Neuronal stem cell (in vitro differentiated cells): ENCODE data around the gene TMEM222.

Source experiments
- DNase-seq: peaks from one replicate; pipeline ENCODE4 v3.0.0-alpha.2; 2013; ENCODE audit warnings: low spot score
- H2AFZ ChIP-seq: one replicate; pipeline ENCODE4 v1.6.1; 2013; ENCODE audit warnings: mild to moderate bottlenecking, low read length, inconsistent platforms
- H2AK5ac ChIP-seq: 2 replicates; pipeline ENCODE4 v1.6.1; 2013; ENCODE audit warnings: low read depth, mild to moderate bottlenecking, inconsistent platforms, low read length, moderate library complexity, mixed read lengths
- H2BK120ac ChIP-seq: 2 replicates; pipeline ENCODE4 v1.6.1; 2013; ENCODE audit warnings: low read depth, mild to moderate bottlenecking, inconsistent platforms, low read length, moderate library complexity, mixed read lengths
- H2BK12ac ChIP-seq: one replicate; pipeline ENCODE4 v1.6.1; 2013; ENCODE audit warnings: low read length, inconsistent platforms
- H2BK15ac ChIP-seq: 2 replicates; pipeline ENCODE4 v1.6.1; 2013; ENCODE audit warnings: mild to moderate bottlenecking, low read length, inconsistent platforms, mixed read lengths
- H2BK5ac ChIP-seq: one replicate; pipeline ENCODE4 v1.6.1; 2013; ENCODE audit warnings: inconsistent platforms, mild to moderate bottlenecking, low read length, moderate library complexity
- H3K14ac ChIP-seq: one replicate; pipeline ENCODE4 v1.6.1; 2013; ENCODE audit warnings: low read length, inconsistent platforms
- H3K18ac ChIP-seq: 2 replicates; pipeline ENCODE4 v1.6.1; 2013; ENCODE audit warnings: low read length, inconsistent platforms
- H3K23ac ChIP-seq: 2 replicates; pipeline ENCODE4 v1.6.1; 2013; ENCODE audit warnings: low read depth, mild to moderate bottlenecking, mixed read lengths, low read length, inconsistent platforms; ENCODE audit not compliant: poor library complexity
- H3K27ac ChIP-seq: replicated peaks from 3 replicates; pipeline ENCODE4 v1.5.1; 2013; ENCODE audit warnings: low read length, inconsistent platforms
- H3K27me3 ChIP-seq, 3 experiments: 2 replicates each; pipeline ENCODE4 v1.6.1; 2013; ENCODE audit warnings: low read length in 3 of 3, mild to moderate bottlenecking in 2 of 3, inconsistent platforms in 1 of 3, low read depth in 1 of 3, mixed read lengths in 1 of 3, moderate library complexity in 1 of 3; ENCODE audit not compliant: control insufficient read depth in 3 of 3, insufficient read depth in 3 of 3
- H3K36me3 ChIP-seq, 2 donors: replicated peaks in 1 of 2; 2 replicates each; pipeline ENCODE4 v1.6.1; 2013; ENCODE audit warnings: low read length in 2 of 2; ENCODE audit not compliant: control insufficient read depth in 2 of 2, insufficient read depth in 2 of 2
- H3K4ac ChIP-seq: 2 replicates; pipeline ENCODE4 v1.6.1; 2013; ENCODE audit warnings: inconsistent platforms, mild to moderate bottlenecking, low read length, moderate library complexity
- H3K4me1 ChIP-seq, 2 donors: 1 replicate in 1 of 2; 2 replicates in 1 of 2; pipeline ENCODE4 v1.6.1; 2013; ENCODE audit warnings: low read length in 2 of 2, low read depth in 1 of 2; ENCODE audit not compliant: control insufficient read depth in 2 of 2, insufficient read depth in 1 of 2
- H3K4me2 ChIP-seq: one replicate; pipeline ENCODE4 v1.6.1; 2013; ENCODE audit warnings: mild to moderate bottlenecking, low read length, inconsistent platforms; ENCODE audit not compliant: insufficient read depth, poor library complexity, severe bottlenecking
- H3K4me3 ChIP-seq, 2 donors: 2 replicates each; pipeline ENCODE4 v1.5.1; 2013; ENCODE audit warnings: low read length in 2 of 2, mild to moderate bottlenecking in 2 of 2, inconsistent platforms in 1 of 2, moderate library complexity in 1 of 2
- H3K79me1 ChIP-seq: one replicate; pipeline ENCODE4 v1.6.1; 2013; ENCODE audit warnings: low read depth, mild to moderate bottlenecking, inconsistent platforms, low read length, moderate library complexity
- H3K9ac ChIP-seq: one replicate; pipeline ENCODE4 v1.6.1; 2013; ENCODE audit warnings: mild to moderate bottlenecking, low read depth, low read length, inconsistent platforms; ENCODE audit not compliant: poor library complexity
- H3K9me3 ChIP-seq, 2 donors: replicated peaks in 1 of 2; 2 replicates each; pipeline versions ENCODE3 to v1.6.1; 2013; ENCODE audit warnings: low read length in 2 of 2, mild to moderate bottlenecking in 2 of 2, inconsistent platforms in 1 of 2, low read depth in 1 of 2, mixed read lengths in 1 of 2, moderate library complexity in 1 of 2; ENCODE audit not compliant: control insufficient read depth in 2 of 2, insufficient read depth in 1 of 2
- H4K8ac ChIP-seq: one replicate; pipeline ENCODE4 v1.6.1; 2013; ENCODE audit warnings: low read depth, mild to moderate bottlenecking, inconsistent platforms, low read length, moderate library complexity
- H4K91ac ChIP-seq: one replicate; pipeline ENCODE4 v1.6.1; 2013; ENCODE audit warnings: low read length, low read depth, mild to moderate bottlenecking, inconsistent platforms; ENCODE audit not compliant: poor library complexity
- WGBS, 2 donors: extraction: QIAGEN DNeasy Blood & Tissue Kit; methylation state at CpG; one replicate each; pipeline ENCODE4 v1.1.7; 2013; ENCODE audit warnings: missing lambda C conversion rate in 2 of 2, mixed read lengths in 1 of 2; ENCODE audit not compliant: insufficient read length in 2 of 2, insufficient replicate concordance in 1 of 2; ENCODE audit errors: extremely low coverage in 2 of 2; 5-methylcytosine and 5-hydroxymethylcytosine counted together

The TMEM222 gene

DNA sequence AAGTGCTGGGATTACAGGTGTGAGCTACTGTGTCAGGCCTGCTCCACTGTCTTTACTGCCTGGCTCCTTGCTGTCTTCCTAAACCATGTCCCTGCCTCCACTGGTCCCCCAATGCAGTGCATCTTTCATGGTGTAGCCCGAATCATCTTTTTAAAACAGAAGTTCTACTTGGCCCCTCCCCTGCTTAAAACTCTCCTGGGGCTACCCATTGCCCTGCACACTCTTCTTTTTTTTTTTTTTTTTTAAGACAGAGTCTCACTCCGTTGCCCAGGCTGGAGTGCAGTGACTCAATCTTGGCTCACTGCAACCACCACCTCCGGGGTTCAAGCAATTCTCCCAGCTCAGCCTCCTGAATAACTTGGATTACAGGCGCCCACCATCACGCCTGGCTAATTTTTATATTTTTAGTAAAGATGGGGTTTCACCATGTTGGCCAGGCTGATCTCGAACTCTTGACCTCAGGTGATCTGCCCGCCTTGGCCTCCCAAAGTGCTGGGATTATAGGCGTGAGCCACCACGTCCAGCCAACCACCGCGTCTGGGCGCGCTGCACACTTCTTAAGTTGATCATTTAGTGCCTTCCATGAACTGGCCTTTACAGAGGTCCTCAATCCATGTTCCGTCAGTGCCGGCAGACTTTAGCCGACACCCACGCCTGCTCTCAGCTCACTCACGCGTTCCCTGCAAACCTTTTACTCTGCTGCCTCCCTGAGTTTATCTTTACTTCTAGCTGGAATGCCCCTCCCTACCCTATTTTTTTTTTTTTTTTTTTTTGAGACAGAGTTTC, 50.3 kb downstream of the TMEM222 start:
- no peak overlapping the region for H3K4me2 ChIP-seq
- H3K9me3 ChIP-seq = no peaks in the 10 kb centered on the region
- no peak for DNase-seq
- H3K27me3 ChIP-seq = peaks cover 0 to 14% (median 0%) of the 10 kb centered on the region in 3 experiments
- H3K23ac ChIP-seq = peak overlapping the region; percentile 59
- no peak overlapping the region for H2BK15ac ChIP-seq
- no peak overlapping the region for H4K8ac ChIP-seq
- H3K9ac ChIP-seq = no peak overlapping the region
- H2AFZ ChIP-seq = no peak overlapping the region
- H2AK5ac ChIP-seq = no peak overlapping the region
- WGBS, 2 donors = no CpG with 5 or more reads among the region's 19 CpGs
- H3K36me3 ChIP-seq = no peaks in the 10 kb centered on the region
- H3K4me1 ChIP-seq = peaks cover 3 to 5% of the 10 kb centered on the region in 2 donors
- no peak overlapping the region for H2BK5ac ChIP-seq
- H3K79me1 ChIP-seq = no peaks in the 10 kb centered on the region
- no peak overlapping the region for H2BK12ac ChIP-seq
- H3K4me3 ChIP-seq = no peak overlapping the region
- H2BK120ac ChIP-seq = no peak overlapping the region
- H4K91ac ChIP-seq = no peak overlapping the region
- no peak overlapping the region for H3K27ac ChIP-seq
- H3K14ac ChIP-seq = no peak overlapping the region
- H3K18ac ChIP-seq = peak overlapping the region; percentile 25
- H3K4ac ChIP-seq = no peak overlapping the region

DNA sequence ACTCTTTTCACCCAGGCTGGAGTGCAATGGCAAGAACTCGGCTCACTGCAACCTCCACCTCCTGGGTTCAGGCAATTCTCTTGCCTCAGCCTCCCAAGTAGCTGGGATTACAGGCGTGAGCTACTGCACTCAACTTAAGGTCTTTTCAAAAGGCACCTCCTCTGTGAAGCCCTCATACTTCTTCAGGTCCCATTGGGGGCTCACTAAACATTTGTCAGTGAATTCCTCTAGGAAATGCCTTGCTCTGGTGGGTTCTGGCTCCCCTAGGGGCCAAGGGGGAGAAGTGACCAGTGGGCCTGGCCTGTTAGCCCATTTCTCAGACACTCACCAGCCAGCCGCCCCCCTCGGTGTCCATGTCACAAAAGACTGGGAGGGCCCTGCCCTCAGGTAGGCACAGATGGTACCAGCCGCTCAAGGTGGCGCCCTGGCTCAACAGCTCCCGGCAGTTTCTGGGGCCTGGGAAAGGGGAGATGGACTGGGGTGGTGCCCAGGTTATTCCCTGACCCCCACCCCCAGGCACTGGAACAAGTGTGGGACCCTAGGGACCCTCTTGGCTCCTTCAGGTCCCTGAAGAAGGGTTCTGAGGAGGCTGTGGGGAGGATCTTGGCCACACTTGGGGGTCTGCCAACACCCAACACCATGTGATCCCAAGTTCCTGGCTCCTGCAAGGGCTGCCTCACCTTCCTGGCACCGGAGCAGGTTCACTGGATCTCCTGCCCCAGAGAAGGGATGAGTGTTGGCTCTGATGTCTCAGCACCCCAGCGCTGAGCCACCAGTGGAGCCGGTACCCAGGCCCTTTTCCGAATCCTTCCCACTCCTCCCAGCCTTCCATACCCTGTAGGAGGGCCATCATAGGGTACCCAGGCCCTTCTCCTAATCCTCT, 51.1 kb downstream of the TMEM222 start:
- no peak overlapping the region for H3K9ac ChIP-seq
- H2BK120ac ChIP-seq = no peak overlapping the region
- no peak overlapping the region for H3K23ac ChIP-seq
- H3K27ac ChIP-seq = no peak overlapping the region
- no peak overlapping the region for H4K91ac ChIP-seq
- no peaks in the 10 kb centered on the region for H3K4me1 ChIP-seq
- H3K36me3 ChIP-seq = no peaks in the 10 kb centered on the region
- no peak overlapping the region for H3K14ac ChIP-seq
- H3K18ac ChIP-seq = no peak overlapping the region
- peaks cover 0 to 14% (median 0%) of the 10 kb centered on the region in 3 experiments for H3K27me3 ChIP-seq
- no peak overlapping the region for H2BK12ac ChIP-seq
- no peak overlapping the region for H4K8ac ChIP-seq
- H2AK5ac ChIP-seq = no peak overlapping the region
- H3K4me3 ChIP-seq = no peak overlapping the region
- WGBS, 2 donors = no CpG with 5 or more reads among the region's 11 CpGs
- H2BK5ac ChIP-seq = no peak overlapping the region
- no peak overlapping the region for H2BK15ac ChIP-seq
- no peaks in the 10 kb centered on the region for H3K79me1 ChIP-seq
- H3K4me2 ChIP-seq = no peak overlapping the region
- H3K4ac ChIP-seq = no peak overlapping the region
- DNase-seq = no peak
- H3K9me3 ChIP-seq = no peaks in the 10 kb centered on the region
- no peak overlapping the region for H2AFZ ChIP-seq

DNA sequence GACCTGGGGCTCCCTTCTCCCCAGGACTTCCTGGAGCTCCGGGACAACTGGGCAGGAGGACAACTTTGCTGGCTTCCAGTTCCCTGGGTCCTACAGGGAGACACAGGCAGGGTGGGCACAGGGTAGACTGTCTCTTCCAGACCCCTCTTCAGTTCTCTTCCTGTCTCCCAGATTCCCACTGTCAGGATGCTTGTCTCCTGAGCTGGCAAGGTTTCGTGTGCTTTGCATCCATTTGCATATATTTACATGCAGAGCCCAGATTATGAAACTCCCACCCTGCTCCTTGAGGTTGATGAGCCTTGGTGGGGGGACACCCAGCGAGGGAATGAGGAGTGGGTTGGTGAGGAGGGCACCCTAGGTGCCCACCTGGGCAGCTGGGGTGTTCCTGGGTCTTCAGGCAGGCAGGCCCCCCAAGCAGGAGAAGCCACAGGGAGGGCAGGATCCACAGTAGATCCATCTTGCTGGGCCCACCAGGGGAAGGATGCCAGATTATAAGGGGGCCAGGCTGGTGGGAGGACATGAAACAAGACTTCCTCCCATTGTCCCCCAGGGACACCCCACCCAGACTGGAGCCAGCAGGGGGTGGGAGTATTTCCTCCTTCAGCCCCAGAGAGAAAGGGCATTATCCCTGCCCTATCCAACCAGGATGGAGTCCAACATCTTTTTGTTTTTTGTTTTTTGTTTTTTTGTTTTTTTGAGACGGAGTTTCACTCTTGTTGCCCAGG, 52.6 kb downstream of the TMEM222 start, which contains the start of gene FCN3:
TSS of gene FCN3 (minus strand) at position 463 of the 725 bp plus-strand sequence. CDS start at position 457, 6 bp downstream.
- Histone ChIP-seq H3K79me1 (no peaks in the 10 kb centered on the region), H4K8ac (no peak within 1 kb of the TSS), H3K36me3 (no peaks in the 10 kb centered on the region), H3K9me3 (no peaks in the 10 kb centered on the region), H2AFZ (no peak within 1 kb of the TSS), H2AK5ac (peak within 1 kb of the TSS; percentile 34), H2BK12ac (peak within 1 kb of the TSS; percentile 34), H4K91ac (no peak within 1 kb of the TSS), H3K4ac (no peak within 1 kb of the TSS), H3K4me3 (no peak within 1 kb of the TSS), H3K23ac (no peak within 1 kb of the TSS), H2BK120ac (peak within 1 kb of the TSS; percentile 88), H3K9ac (peak within 1 kb of the TSS; percentile 67), H2BK5ac (no peak within 1 kb of the TSS), H2BK15ac (no peak within 1 kb of the TSS), H3K18ac (no peak within 1 kb of the TSS), H3K4me2 (no peak within 1 kb of the TSS), H3K27me3 (peaks cover 0 to 14% (median 0%) of the 10 kb centered on the region in 3 experiments), H3K14ac (no peak within 1 kb of the TSS), H3K27ac (no peak within 1 kb of the TSS), H3K4me1 (peaks cover 0 to 2% of the 10 kb centered on the region in 2 donors)
- no CpG with 5 or more reads among the region's 4 CpGs for WGBS, 2 donors
- no peak for DNase-seq
